GM12878 (cell line): ENCODE measurements around the gene SUPT3H. TPM values are rescaled to one million over a fixed set of nuclear protein-coding genes. Genes with fewer than 3 reads are reported as not detected.
A peak's percentile ranks its signal among the peaks of the same experiment; 100 is the strongest.

Experiments
- DPF2 ChIP-seq: fragments of 450-650 bp; IDR thresholded peaks from 2 replicates; pipeline ENCODE4 v1.6.1; 2017; ENCODE audit warnings: mild to moderate bottlenecking
- ETV6 ChIP-seq, 2 experiments: fragments of 450-650 bp in 1 of 2; IDR thresholded peaks in 1 of 2; conservative IDR thresholded peaks in 1 of 2; 2 replicates each; pipeline ENCODE4 v1.6.1; 2014; ENCODE audit warnings: antibody characterized with exemption in 1 of 2, borderline replicate concordance in 1 of 2, low read depth in 1 of 2, mild to moderate bottlenecking in 1 of 2, moderate library complexity in 1 of 2
- JUNB ChIP-seq: IDR thresholded peaks from 2 replicates; pipeline ENCODE4 v1.6.1; 2016; ENCODE audit warnings: antibody characterized with exemption, mild to moderate bottlenecking
- KAT2A ChIP-seq: conservative IDR thresholded peaks from 2 replicates; pipeline ENCODE4 v1.6.1; 2011; ENCODE audit warnings: low read depth, low read length; ENCODE audit not compliant: control insufficient read depth
- MEF2A ChIP-seq: IDR thresholded peaks from 2 replicates; pipeline ENCODE4 v1.6.1; 2011; ENCODE audit warnings: low read depth, mild to moderate bottlenecking, low read length, moderate library complexity; ENCODE audit not compliant: insufficient read depth
- NFYA ChIP-seq: IDR thresholded peaks from 2 replicates; pipeline ENCODE4 v1.6.1; 2011; ENCODE audit warnings: low read depth, mild to moderate bottlenecking, low read length, improper control_type of control experiment, borderline replicate concordance
- NFYB ChIP-seq: IDR thresholded peaks from 2 replicates; pipeline ENCODE4 v1.6.1; 2011; ENCODE audit warnings: low read depth, mild to moderate bottlenecking, low read length, improper control_type of control experiment, moderate library complexity; ENCODE audit not compliant: insufficient read depth
- POLR2AphosphoS5 ChIP-seq: IDR thresholded peaks from 2 replicates; pipeline ENCODE4 v1.6.1; 2011; ENCODE audit warnings: mild to moderate bottlenecking, low read length, inconsistent platforms
- SPI1 ChIP-seq: IDR thresholded peaks from 2 replicates; pipeline ENCODE4 v1.6.1; 2011; ENCODE audit warnings: low read depth, mild to moderate bottlenecking, low read length, moderate library complexity, borderline replicate concordance; ENCODE audit not compliant: insufficient read depth
- STAT1 ChIP-seq: fragments of 450-650 bp; conservative IDR thresholded peaks from 2 replicates; pipeline ENCODE4 v1.6.1; 2014; ENCODE audit warnings: antibody characterized with exemption, mild to moderate bottlenecking
- SUPT20H ChIP-seq: IDR thresholded peaks from 2 replicates; pipeline ENCODE4 v1.6.1; 2011; ENCODE audit warnings: low read depth, mild to moderate bottlenecking, low read length, moderate library complexity, borderline replicate concordance; ENCODE audit not compliant: control insufficient read depth
- TCF3 ChIP-seq: IDR thresholded peaks from 2 replicates; pipeline ENCODE4 v1.6.1; 2012; ENCODE audit warnings: low read depth, mild to moderate bottlenecking, low read length, borderline replicate concordance; ENCODE audit not compliant: insufficient read depth
- ZNF24 ChIP-seq: fragments of 450-650 bp; IDR thresholded peaks from 2 replicates; pipeline ENCODE4 v1.6.1; 2017; ENCODE audit warnings: antibody characterized with exemption, mild to moderate bottlenecking
- polyA plus RNA-seq, 11 experiments: library from polyadenylated mRNA; depleted of rRNA in 4 of 11; unstranded in 6 of 11; stranded (reverse) in 5 of 11; fragments of >200 nt; fragmentation: Nextera tagmentation in 4 of 11; fragmentation: Illumina TruSeq in 1 of 11; extraction: Ambion mirVana in 4 of 11; extraction: Trizol in 1 of 11; gene quantifications; 1 replicate in 1 of 11; 2 replicates in 10 of 11; pipeline versions ENCODE4 v1.2.1 to v1.2.3, GENCODE V29; 2011 to 2016; ENCODE audit warnings: inconsistent platforms in 2 of 11, missing spikeins in 2 of 11, low read depth in 1 of 11
- total RNA-seq, 4 experiments: library from RNA; depleted of rRNA in 3 of 4; stranded (reverse); fragments of >200 nt in 3 of 4; fragmentation: Illumina TruSeq in 1 of 4; extraction: Trizol in 1 of 4; gene quantifications; 2 replicates each; pipeline versions ENCODE4 v1.2.1 to v1.2.3, GENCODE V29; 2013 to 2021
- TF ChIP-seq, protein P1 (sequence below): fragments of 450-650 bp; formaldehyde crosslinking; IDR thresholded peaks from 2 replicates; pipeline ENCODE4 v1.5.0; 2022; ENCODE audit warnings: mild to moderate bottlenecking, missing genetic modification characterization
- TF ChIP-seq, protein P2 (sequence below): IDR thresholded peaks from 2 replicates; pipeline ENCODE4 v1.6.1; 2011; ENCODE audit warnings: low read depth, low read length, improper control_type of control experiment, borderline replicate concordance
- TF ChIP-seq, protein P3 (sequence below): fragments of 150-350 bp; IDR thresholded peaks from 2 replicates; pipeline ENCODE4 v1.6.1; 2014; ENCODE audit warnings: mild to moderate bottlenecking, low read depth, low read length
- TF ChIP-seq, protein P4 (sequence below): IDR thresholded peaks from 2 replicates; pipeline ENCODE4 v1.6.1; 2012; ENCODE audit warnings: improper control_type of control experiment, low read depth, low read length; ENCODE audit not compliant: insufficient replicate concordance

Gene SUPT3H
- total and polyA plus RNA-seq, 10 of the 15 experiments (the other 5 are each of a cell fraction or from before 2014, with no cell fraction given): 0.51 to 3.7 (median 2.0) TPM

DNA sequence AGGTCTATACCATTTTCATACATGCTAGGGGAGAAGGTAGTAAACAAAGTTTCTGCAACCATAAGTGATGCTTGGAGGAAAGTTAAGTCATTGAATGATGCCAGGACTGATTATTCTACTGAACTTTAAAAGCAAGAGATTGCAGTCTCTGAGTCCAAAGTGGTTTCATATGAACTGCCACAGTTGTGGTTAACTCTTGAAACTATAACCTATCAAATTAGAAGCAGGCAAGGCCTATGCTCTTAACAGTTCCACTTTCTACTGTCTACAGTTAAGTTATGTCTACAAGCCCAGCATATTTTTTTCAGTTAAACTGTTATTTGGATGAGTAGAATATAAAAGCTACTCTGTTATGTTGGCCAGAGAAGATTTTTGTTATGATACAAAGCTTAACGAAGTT lies 376.1 kb downstream of the SUPT3H start (continued):
- TF ChIP-seq, protein P1, sequence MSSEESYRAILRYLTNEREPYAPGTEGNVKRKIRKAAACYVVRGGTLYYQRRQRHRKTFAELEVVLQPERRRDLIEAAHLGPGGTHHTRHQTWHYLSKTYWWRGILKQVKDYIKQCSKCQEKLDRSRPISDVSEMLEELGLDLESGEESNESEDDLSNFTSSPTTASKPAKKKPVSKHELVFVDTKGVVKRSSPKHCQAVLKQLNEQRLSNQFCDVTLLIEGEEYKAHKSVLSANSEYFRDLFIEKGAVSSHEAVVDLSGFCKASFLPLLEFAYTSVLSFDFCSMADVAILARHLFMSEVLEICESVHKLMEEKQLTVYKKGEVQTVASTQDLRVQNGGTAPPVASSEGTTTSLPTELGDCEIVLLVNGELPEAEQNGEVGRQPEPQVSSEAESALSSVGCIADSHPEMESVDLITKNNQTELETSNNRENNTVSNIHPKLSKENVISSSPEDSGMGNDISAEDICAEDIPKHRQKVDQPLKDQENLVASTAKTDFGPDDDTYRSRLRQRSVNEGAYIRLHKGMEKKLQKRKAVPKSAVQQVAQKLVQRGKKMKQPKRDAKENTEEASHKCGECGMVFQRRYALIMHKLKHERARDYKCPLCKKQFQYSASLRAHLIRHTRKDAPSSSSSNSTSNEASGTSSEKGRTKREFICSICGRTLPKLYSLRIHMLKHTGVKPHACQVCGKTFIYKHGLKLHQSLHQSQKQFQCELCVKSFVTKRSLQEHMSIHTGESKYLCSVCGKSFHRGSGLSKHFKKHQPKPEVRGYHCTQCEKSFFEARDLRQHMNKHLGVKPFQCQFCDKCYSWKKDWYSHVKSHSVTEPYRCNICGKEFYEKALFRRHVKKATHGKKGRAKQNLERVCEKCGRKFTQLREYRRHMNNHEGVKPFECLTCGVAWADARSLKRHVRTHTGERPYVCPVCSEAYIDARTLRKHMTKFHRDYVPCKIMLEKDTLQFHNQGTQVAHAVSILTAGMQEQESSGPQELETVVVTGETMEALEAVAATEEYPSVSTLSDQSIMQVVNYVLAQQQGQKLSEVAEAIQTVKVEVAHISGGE (CRISPR knock-in tag): no peak
- TF ChIP-seq SUPT20H: no peak
- TF ChIP-seq MEF2A: peak; percentile 16; the same call in 1 of the 2 replicates
- no peak for TF ChIP-seq SPI1
- TF ChIP-seq ZNF24: peak; percentile 23; the same call in 1 of the 2 replicates
- TF ChIP-seq STAT1: no peak
- no peak for TF ChIP-seq NFYA
- TF ChIP-seq, protein P2, sequence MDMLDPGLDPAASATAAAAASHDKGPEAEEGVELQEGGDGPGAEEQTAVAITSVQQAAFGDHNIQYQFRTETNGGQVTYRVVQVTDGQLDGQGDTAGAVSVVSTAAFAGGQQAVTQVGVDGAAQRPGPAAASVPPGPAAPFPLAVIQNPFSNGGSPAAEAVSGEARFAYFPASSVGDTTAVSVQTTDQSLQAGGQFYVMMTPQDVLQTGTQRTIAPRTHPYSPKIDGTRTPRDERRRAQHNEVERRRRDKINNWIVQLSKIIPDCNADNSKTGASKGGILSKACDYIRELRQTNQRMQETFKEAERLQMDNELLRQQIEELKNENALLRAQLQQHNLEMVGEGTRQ: no peak
- TF ChIP-seq POLR2AphosphoS5: no peak
- 0 out of 2 replicates have a peak, but pooled peaks have one; percentile 19 for TF ChIP-seq NFYB
- TF ChIP-seq KAT2A: no peak
- no peak; a peak in 1 of 4 replicates for TF ChIP-seq ETV6 (conservative IDR thresholded peaks at IDR 0.05 in 1 of 2, IDR thresholded peaks at IDR 0.05 in 1 of 2; ENCODE audit: borderline replicate concordance in 1 of 2, low read depth in 1 of 2)
- TF ChIP-seq, protein P3, sequence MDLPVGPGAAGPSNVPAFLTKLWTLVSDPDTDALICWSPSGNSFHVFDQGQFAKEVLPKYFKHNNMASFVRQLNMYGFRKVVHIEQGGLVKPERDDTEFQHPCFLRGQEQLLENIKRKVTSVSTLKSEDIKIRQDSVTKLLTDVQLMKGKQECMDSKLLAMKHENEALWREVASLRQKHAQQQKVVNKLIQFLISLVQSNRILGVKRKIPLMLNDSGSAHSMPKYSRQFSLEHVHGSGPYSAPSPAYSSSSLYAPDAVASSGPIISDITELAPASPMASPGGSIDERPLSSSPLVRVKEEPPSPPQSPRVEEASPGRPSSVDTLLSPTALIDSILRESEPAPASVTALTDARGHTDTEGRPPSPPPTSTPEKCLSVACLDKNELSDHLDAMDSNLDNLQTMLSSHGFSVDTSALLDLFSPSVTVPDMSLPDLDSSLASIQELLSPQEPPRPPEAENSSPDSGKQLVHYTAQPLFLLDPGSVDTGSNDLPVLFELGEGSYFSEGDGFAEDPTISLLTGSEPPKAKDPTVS: no peak
- TF ChIP-seq, protein P4, sequence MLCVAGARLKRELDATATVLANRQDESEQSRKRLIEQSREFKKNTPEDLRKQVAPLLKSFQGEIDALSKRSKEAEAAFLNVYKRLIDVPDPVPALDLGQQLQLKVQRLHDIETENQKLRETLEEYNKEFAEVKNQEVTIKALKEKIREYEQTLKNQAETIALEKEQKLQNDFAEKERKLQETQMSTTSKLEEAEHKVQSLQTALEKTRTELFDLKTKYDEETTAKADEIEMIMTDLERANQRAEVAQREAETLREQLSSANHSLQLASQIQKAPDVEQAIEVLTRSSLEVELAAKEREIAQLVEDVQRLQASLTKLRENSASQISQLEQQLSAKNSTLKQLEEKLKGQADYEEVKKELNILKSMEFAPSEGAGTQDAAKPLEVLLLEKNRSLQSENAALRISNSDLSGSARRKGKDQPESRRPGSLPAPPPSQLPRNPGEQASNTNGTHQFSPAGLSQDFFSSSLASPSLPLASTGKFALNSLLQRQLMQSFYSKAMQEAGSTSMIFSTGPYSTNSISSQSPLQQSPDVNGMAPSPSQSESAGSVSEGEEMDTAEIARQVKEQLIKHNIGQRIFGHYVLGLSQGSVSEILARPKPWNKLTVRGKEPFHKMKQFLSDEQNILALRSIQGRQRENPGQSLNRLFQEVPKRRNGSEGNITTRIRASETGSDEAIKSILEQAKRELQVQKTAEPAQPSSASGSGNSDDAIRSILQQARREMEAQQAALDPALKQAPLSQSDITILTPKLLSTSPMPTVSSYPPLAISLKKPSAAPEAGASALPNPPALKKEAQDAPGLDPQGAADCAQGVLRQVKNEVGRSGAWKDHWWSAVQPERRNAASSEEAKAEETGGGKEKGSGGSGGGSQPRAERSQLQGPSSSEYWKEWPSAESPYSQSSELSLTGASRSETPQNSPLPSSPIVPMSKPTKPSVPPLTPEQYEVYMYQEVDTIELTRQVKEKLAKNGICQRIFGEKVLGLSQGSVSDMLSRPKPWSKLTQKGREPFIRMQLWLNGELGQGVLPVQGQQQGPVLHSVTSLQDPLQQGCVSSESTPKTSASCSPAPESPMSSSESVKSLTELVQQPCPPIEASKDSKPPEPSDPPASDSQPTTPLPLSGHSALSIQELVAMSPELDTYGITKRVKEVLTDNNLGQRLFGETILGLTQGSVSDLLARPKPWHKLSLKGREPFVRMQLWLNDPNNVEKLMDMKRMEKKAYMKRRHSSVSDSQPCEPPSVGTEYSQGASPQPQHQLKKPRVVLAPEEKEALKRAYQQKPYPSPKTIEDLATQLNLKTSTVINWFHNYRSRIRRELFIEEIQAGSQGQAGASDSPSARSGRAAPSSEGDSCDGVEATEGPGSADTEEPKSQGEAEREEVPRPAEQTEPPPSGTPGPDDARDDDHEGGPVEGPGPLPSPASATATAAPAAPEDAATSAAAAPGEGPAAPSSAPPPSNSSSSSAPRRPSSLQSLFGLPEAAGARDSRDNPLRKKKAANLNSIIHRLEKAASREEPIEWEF: peak; percentile 25
- TF ChIP-seq DPF2: no peak
- TF ChIP-seq JUNB: no peak
- TF ChIP-seq TCF3: no peak
